Osteoblast (primary cell): ENCODE results near the gene WDR45. TPM values are rescaled to one million over a fixed set of nuclear protein-coding genes. Genes with fewer than 3 reads are reported as not detected.
A peak's percentile ranks its signal among the peaks of the same experiment; 100 is the strongest.

Experiments used
- DNase-seq: peaks from one replicate; pipeline ENCODE4 v3.0.0; 2011; ENCODE audit warnings: low spot score, mixed read lengths; ENCODE audit not compliant: insufficient read length; ENCODE audit errors: missing footprints
- H2AFZ ChIP-seq: 2 replicates; pipeline ENCODE4 v1.6.0; 2011; ENCODE audit warnings: mild to moderate bottlenecking, low read length
- H3K27ac ChIP-seq: 2 replicates; pipeline ENCODE4 v1.5.1; 2011; ENCODE audit warnings: mild to moderate bottlenecking, low read depth, low read length, moderate library complexity
- H3K27me3 ChIP-seq: 2 replicates; pipeline ENCODE4 v1.6.0; 2012; ENCODE audit warnings: mild to moderate bottlenecking, control low read depth, inconsistent platforms, low read length, moderate library complexity; ENCODE audit not compliant: insufficient read depth
- H3K36me3 ChIP-seq: 2 replicates; pipeline ENCODE4 v1.5.1; 2011; ENCODE audit warnings: mild to moderate bottlenecking, low read length, control low read depth, moderate library complexity; ENCODE audit not compliant: insufficient read depth
- H3K4me1 ChIP-seq: 2 replicates; pipeline ENCODE4 v1.5.1; 2011; ENCODE audit warnings: mild to moderate bottlenecking, low read length, control low read depth, moderate library complexity; ENCODE audit not compliant: insufficient read depth
- H3K4me2 ChIP-seq: 2 replicates; pipeline ENCODE4 v1.6.0; 2011; ENCODE audit warnings: mild to moderate bottlenecking, low read length; ENCODE audit not compliant: insufficient read depth
- H3K4me3 ChIP-seq: fragments of 200-600 bp; sonication (generic); 3 replicates; pipeline ENCODE4 v1.5.1; 2012; ENCODE audit warnings: mild to moderate bottlenecking, low read length, inconsistent platforms; ENCODE audit not compliant: insufficient read depth
- H3K79me2 ChIP-seq: 2 replicates; pipeline ENCODE4 v1.6.0; 2012; ENCODE audit warnings: mild to moderate bottlenecking, low read length, control low read depth, inconsistent platforms; ENCODE audit not compliant: insufficient read depth
- H3K9me3 ChIP-seq: 2 replicates; pipeline ENCODE4 v1.5.1; 2011; ENCODE audit warnings: low read depth, low read length, control low read depth
- H4K20me1 ChIP-seq: 2 replicates; pipeline ENCODE4 v1.6.0; 2012; ENCODE audit warnings: mild to moderate bottlenecking, low read length, control low read depth; ENCODE audit not compliant: insufficient read depth
- CTCF ChIP-seq: IDR thresholded peaks from 2 replicates; pipeline ENCODE4 v1.5.1; 2011; ENCODE audit warnings: mild to moderate bottlenecking, low read depth, low read length, moderate library complexity; ENCODE audit errors: extremely low read depth
- total RNA-seq: library from RNA; depleted of rRNA; stranded (reverse); fragments of >200 nt; gene quantifications from 2 replicates; pipeline ENCODE4 v1.2.3, GENCODE V29; 2012

The WDR45 gene
- total RNA-seq, 1 donor = 86.5 TPM

GRCh38 chrX:49066690-49067089 is 13.0 kb downstream of the WDR45 start:
- DNase-seq = peak; percentile 91
- Histone ChIP-seq H3K27me3 (no peaks in the 10 kb centered on the region), H2AFZ (no peak overlapping the region), H3K36me3 (peaks cover 3% of the 10 kb centered on the region), H3K4me2 (no peak overlapping the region), H3K9me3 (no peaks in the 10 kb centered on the region), H4K20me1 (no peaks in the 10 kb centered on the region), H3K4me1 (peaks cover 1% of the 10 kb centered on the region), H3K4me3 (no peak overlapping the region), H3K27ac (no peak overlapping the region), H3K79me2 (peaks cover 7% of the 10 kb centered on the region)
- TF ChIP-seq CTCF = no peak

GRCh38 chrX:49066278-49066677 is 13.4 kb downstream of the WDR45 start:
- Histone ChIP-seq H3K79me2 (peaks cover 5% of the 10 kb centered on the region), H3K4me1 (no peaks in the 10 kb centered on the region), H3K4me2 (no peak overlapping the region), H2AFZ (no peak overlapping the region), H3K4me3 (no peak overlapping the region), H3K36me3 (peaks cover 3% of the 10 kb centered on the region), H3K27me3 (no peaks in the 10 kb centered on the region), H3K9me3 (no peaks in the 10 kb centered on the region), H3K27ac (no peak overlapping the region), H4K20me1 (no peaks in the 10 kb centered on the region)
- TF ChIP-seq CTCF = no peak
- peak; percentile 89 for DNase-seq

GRCh38 chrX:49064735-49065134 is 15.0 kb downstream of the WDR45 start:
- Histone ChIP-seq H3K4me3 (no peak overlapping the region), H4K20me1 (no peaks in the 10 kb centered on the region), H3K79me2 (no peaks in the 10 kb centered on the region), H3K27me3 (no peaks in the 10 kb centered on the region), H3K4me2 (no peak overlapping the region), H2AFZ (no peak overlapping the region), H3K9me3 (no peaks in the 10 kb centered on the region), H3K36me3 (peaks cover 3% of the 10 kb centered on the region), H3K4me1 (no peaks in the 10 kb centered on the region), H3K27ac (no peak overlapping the region)
- DNase-seq = peak; percentile 43
- no peak for TF ChIP-seq CTCF

GRCh38 chrX:49064303-49064702 is 15.4 kb downstream of the WDR45 start:
- Histone ChIP-seq H3K79me2 (no peaks in the 10 kb centered on the region), H2AFZ (no peak overlapping the region), H3K27ac (no peak overlapping the region), H3K4me3 (no peak overlapping the region), H3K36me3 (no peaks in the 10 kb centered on the region), H3K27me3 (no peaks in the 10 kb centered on the region), H3K9me3 (no peaks in the 10 kb centered on the region), H3K4me2 (no peak overlapping the region), H4K20me1 (no peaks in the 10 kb centered on the region), H3K4me1 (no peaks in the 10 kb centered on the region)
- TF ChIP-seq CTCF = no peak
- peak; percentile 84 for DNase-seq
